Adipose tissue (tissue), 3 donors: ENCODE measurements around the gene BBOX1. TPM values are rescaled to one million over a fixed set of nuclear protein-coding genes. Genes with fewer than 3 reads are reported as not detected.
"Not testable (repeated sequence)": the region's sequence is repeated elsewhere in the genome, so short reads cannot be mapped to it uniquely, and the experiment has no call there.

Source experiments
- H3K27ac ChIP-seq: one replicate; pipeline ENCODE4 v1.5.1; 2013; ENCODE audit warnings: low read depth, low read length
- WGBS, 3 donors: extraction: QIAGEN DNeasy Blood & Tissue Kit; methylation state at CpG; one replicate each; pipeline ENCODE4 v1.1.7; 2013; 5-methylcytosine and 5-hydroxymethylcytosine counted together
- polyA plus RNA-seq, 3 donors: library from polyadenylated mRNA; stranded (reverse); fragments of 200-250 nt; gene quantifications; one replicate each; pipeline ENCODE4 v1.2.3, GENCODE V29; 2013
- donor health status: healthy with polysubstance abuse.
- donor health status: Bipolar disorder and iron deficiency.
- donor health status: healthy.

Gene BBOX1
- polyA plus RNA-seq = under 1 TPM; 0.10 to 0.13 (median 0.11) TPM

GRCh38 chr11:27040302-27041115, at the start of gene BBOX1:
TSS of gene BBOX1 (plus strand) at chr11:27040815. CDS start at chr11:27055431, 14,616 bp downstream.
- WGBS, 3 donors = 53 to 58% (median 57%) methylated on average over 4 of the region's 4 CpGs

GRCh38 chr11:26992031-26992541, 48.5 kb upstream of the BBOX1 start:
- 50 to 70% (median 55%) methylated on average over 1 of the region's 1 CpG for WGBS, 3 donors
- no peak overlapping the region for H3K27ac ChIP-seq

More at GRCh38 chr11:27040302-27041115, at the start of gene BBOX1:
- H3K27ac ChIP-seq = no peak within 1 kb of the TSS

GRCh38 chr11:26993965-26994457, 46.6 kb upstream of the BBOX1 start, which contains the start of gene FIBIN:
TSS of gene FIBIN (plus strand) at chr11:26994112. CDS start at chr11:26994527, 415 bp downstream.
- no peak within 1 kb of the TSS for H3K27ac ChIP-seq
- WGBS, 3 donors = 9 to 11% (median 9%) methylated on average over 22 of the region's 22 CpGs

GRCh38 chr11:26994631-26995095, 46.0 kb upstream of the BBOX1 start:
- 42 to 67% (median 62%) methylated on average over 19 of the region's 19 CpGs for WGBS, 3 donors
- no peak overlapping the region for H3K27ac ChIP-seq

GRCh38 chr11:26995701-26996460, 44.7 kb upstream of the BBOX1 start:
- WGBS, 3 donors = 26 to 40% (median 33%) methylated on average over 1 of the region's 1 CpG
- H3K27ac ChIP-seq = no peak overlapping the region

- 56 to 64% (median 62%) methylated on average over 2 of the region's 2 CpGs for WGBS, 3 donors
- no peak overlapping the region for H3K27ac ChIP-seq
These were observed 43.2 kb upstream of the BBOX1 start for GRCh38 chr11:26997378-26997777.

GRCh38 chr11:27001136-27001730, 39.4 kb upstream of the BBOX1 start:
- H3K27ac ChIP-seq = not testable (repeated sequence)

GRCh38 chr11:27002431-27002830, 38.2 kb upstream of the BBOX1 start:
- WGBS, 3 donors = 49 to 66% (median 54%) methylated on average over 3 of the region's 3 CpGs
- no peak overlapping the region for H3K27ac ChIP-seq

More at GRCh38 chr11:27001136-27001730, 39.4 kb upstream of the BBOX1 start:
- 42 to 55% (median 55%) methylated on average over 4 of the region's 4 CpGs for WGBS, 3 donors

GRCh38 chr11:27002838-27003237, 37.8 kb upstream of the BBOX1 start:
- H3K27ac ChIP-seq = no peak overlapping the region
- 35 to 45% (median 36%) methylated on average over 4 of the region's 4 CpGs for whole genome bisulfite sequencing, 3 donors

- WGBS, 3 donors = 74 to 94% (median 92%) methylated on average over 2 of the region's 2 CpGs
These were observed 36.5 kb upstream of the BBOX1 start for GRCh38 chr11:27004103-27004502.

GRCh38 chr11:27008811-27009535, 31.6 kb upstream of the BBOX1 start:
- no peak overlapping the region for H3K27ac ChIP-seq

More at GRCh38 chr11:27004103-27004502, 36.5 kb upstream of the BBOX1 start:
- no peak overlapping the region for H3K27ac ChIP-seq

GRCh38 chr11:27011560-27012233, 28.9 kb upstream of the BBOX1 start:
- H3K27ac ChIP-seq = no peak overlapping the region
- WGBS, 3 donors = 59 to 70% (median 68%) methylated on average over 4 of the region's 4 CpGs

GRCh38 chr11:27012234-27012921, 28.2 kb upstream of the BBOX1 start:
- no peak overlapping the region for H3K27ac ChIP-seq
- 7 to 28% (median 24%) methylated on average over 4 of the region's 4 CpGs for WGBS, 3 donors

GRCh38 chr11:27013781-27014361, 26.7 kb upstream of the BBOX1 start:
- H3K27ac ChIP-seq = no peak overlapping the region
- 49 to 74% (median 68%) methylated on average over 4 of the region's 4 CpGs for WGBS, 3 donors

- H3K27ac ChIP-seq = no peak overlapping the region
These were observed 21.6 kb upstream of the BBOX1 start for GRCh38 chr11:27018902-27019529.

- WGBS, 3 donors = 42 to 56% (median 55%) methylated on average over 2 of the region's 2 CpGs
- H3K27ac ChIP-seq = no peak overlapping the region
These were observed 19.9 kb upstream of the BBOX1 start for GRCh38 chr11:27020751-27021150.
